Measurements from ENCODE around the gene KRTAP5-4. TPM values are rescaled to one million over a fixed set of nuclear protein-coding genes. Genes with fewer than 3 reads are reported as not detected.
"Not testable (repeated sequence)": the region's sequence is repeated elsewhere in the genome, so short reads cannot be mapped to it uniquely, and the experiment has no call there.

Gene KRTAP5-4, protein sequence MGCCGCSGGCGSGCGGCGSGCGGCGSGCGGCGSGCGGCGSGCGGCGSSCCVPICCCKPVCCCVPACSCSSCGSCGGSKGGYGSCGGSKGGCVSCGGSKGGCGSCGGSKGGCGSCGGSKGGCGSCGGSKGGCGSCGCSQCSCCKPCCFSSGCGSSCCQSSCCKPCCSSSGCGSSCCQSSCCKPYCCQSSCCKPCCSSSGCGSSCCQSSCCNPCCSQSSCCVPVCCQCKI
- not detected for total RNA-seq

DNA sequence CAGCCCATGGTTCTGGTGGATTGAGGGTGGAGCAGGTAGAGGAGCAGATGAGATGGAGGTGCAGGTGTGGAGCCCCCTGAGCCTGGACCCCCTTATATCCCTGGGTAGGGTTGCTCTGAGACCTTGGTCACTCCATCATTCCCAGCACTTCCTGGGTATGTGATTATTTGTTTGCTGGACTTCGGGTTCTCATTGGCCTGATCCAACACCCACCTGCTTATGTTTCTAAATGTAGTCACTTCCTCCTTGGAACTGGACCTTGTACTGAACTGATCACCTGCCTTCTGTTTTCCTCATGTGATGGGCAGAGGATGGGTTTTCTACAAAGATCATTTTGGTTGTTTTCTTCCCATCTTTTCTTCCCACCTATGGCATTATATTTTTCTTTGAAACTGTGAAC is at the start of gene KRTAP5-4:
Gene KRTAP5-4, minus strand, starts transcription at position 53 of the 400 bp plus-strand sequence. Its CDS starts 45 bp downstream, at position 8.
- DNase-seq (ENCODE audit: low spot score) (no peak), ATAC-seq (no peak)

DNA sequence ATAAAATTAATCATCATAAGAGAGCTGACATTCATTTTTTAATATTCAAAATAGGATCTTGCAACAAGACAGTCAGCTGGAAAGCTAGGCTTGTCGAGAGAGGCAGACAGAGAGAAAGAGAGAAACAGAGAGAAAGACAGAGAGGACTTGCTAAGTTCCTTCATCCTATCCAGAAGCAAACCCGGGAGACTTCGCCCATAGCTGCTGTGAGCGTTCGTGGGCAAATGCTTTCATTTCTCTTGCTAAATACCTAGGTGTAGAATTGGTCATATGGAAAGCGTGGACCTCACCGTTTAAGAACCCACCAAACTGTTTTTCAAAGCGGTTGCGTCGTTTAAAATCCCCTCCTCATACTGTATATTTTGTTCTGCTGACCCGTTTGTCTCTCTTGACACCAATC is 49.7 kb upstream of the KRTAP5-4 start:
- no peak for DNase-seq (ENCODE audit: low spot score)
- no peak for ATAC-seq

DNA sequence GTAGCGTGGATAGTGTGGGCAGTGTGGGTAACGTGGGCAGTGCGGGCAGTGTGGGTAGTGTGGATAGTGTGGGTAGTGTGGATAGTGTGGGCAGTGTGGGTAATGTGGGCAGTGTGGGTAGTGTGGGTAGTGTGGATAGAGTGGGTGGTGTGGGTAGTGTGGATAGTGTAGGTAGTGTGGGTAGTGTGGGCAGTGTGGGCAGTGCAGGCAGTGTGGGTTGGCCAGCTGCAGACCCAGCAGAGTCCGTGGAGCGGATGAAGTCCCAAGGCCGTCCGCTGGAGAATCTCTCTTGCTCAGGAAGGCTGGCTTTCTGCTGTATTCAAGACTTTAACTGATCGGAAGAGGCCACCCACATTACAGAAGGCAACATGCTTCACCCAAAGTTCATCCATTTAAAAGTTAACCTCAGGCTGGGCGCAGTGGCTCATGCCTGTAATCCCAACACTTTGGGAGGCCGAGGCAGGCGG is 49.0 kb upstream of the KRTAP5-4 start:
- peak; percentile 3 for ATAC-seq
- no peak for DNase-seq (ENCODE audit: low spot score)

DNA sequence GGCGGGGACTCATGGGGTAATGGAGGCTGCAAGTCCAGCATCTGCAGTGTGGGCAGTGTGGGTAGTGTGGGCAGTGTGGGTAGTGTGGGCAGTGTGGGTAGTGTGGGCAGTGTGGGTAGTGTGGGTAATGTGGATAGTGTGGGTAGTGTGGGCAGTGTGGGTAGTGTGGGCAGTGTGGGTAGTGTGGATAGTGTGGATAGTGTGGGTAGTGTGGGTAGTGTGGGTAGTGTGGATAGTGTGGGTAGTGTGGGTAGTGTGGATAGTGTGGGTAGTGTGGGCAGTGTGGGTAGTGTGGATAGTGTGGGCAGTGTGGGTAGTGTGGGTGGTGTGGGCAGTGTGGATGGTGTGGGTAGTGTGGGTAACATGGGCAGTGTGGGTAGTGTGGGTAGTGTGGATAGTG is 48.5 kb upstream of the KRTAP5-4 start:
- not testable (repeated sequence) for ATAC-seq; DNase-seq (ENCODE audit: low spot score)

DNA sequence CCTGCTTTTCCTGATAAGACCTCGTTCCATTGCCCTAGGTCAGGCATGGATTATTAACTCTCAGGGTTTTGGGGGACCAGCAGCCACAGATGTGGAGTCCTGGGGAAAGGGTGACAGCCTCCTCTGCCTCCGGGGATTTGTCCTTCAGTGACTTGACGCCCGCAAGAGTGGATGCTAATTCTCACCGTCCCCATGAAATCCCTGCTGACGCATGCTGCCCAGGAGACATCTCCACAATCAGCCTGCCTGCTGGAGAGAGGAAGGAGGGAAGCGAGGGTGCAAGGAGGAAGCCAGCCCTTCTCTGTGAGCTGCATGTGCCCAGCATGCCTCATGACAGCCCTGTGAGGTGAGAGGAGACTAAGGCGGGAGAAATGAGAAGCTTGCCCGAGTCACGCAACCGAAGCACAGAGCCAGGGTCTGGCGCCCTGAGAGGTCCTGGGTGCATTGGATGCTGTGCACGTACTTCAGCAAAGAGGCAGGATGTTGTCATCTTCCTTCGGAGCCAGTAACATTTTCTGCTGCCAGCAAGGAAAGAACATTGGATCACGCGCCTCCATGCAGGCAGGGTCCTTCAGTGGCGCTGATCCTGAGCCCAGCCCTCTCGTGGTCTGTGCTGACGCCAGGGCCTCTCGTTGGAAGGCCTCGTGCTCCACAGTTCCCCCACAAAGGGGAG is 47.7 kb upstream of the KRTAP5-4 start:
- DNase-seq (ENCODE audit: low spot score) (no peak), ATAC-seq (no peak)

DNA sequence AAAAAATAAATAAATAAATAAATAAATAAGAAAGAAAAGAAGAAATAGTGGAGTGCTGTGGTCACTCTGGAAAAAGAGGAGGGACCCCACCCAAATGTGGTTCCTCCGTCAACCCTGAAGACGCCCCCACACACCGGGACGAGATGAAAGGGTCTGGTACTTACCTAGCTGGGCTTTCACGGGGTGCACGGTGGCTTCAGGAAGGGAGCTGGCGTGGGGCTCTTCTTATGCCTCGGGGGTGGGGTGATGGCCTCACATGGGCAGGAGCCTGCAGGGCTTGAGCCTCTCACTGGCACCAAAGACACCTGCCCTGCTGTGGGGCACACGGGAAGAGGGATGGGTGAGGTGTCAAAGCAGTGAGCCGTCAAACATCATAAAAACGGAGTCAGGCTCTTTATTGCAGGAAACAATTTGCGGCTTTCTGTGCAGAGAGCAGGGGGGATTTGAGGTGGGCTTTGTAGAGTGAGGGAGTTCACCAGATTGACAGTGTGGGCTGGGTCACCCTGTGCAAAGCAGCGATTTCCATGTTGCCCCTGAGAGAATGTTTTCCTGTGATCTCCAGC is 47.1 kb upstream of the KRTAP5-4 start:
- no peak for ATAC-seq
- DNase-seq (ENCODE audit: low spot score): no peak

DNA sequence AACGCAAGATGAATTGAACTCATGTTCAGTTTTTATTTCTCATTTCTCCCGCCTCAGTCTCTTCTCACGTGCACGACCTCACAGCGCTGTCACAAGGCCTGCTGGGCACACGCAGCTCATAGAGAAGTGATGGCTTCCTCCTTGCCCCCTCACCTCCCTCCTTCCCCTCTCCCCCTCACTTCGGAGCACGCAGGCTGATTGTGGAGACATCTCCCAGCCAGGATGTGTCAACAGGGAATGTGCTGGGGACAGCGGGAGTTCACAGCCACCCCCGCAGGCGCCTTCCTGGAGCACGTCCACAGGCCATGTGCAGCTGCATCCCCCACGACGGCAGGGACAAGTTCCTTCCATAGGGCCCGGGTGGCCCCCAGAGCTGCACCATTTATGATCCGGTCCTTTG is 46.0 kb upstream of the KRTAP5-4 start:
- DNase-seq (ENCODE audit: low spot score): no peak

DNA sequence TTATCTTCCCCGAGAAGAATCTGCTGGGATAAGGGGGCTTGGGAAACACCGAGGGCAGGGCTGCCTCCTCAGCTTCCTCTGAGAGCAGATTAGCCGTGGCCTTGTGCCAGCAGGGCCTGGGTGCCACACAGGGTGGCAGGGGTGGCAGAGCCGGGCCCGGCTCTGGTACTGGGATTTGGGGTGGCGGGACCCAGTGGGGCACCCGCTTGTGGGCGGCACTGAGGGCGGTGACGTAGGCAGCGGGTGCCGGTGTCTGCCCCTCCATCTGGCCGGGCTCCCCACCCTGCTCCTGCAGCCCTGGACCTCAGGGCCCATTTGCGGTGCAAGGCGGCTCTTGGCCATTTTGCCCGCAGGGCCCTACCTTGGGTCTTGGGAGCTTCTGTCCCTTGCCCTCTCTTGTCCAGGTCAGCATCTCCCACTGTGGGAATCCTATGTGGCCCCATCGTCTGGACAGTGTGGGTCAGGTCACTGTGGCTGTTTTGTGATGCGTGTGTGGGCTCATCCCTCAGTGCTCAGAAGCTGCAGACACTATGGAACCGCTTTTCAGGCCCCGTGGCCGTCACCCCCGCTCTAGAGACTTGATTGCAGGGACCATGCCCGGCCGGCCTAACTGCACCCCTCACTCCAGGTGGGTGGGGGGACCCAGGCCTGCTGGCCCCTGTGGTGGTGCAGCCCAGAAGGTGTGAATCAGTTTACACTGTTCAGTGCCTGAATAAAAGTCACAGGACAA is 45.3 kb upstream of the KRTAP5-4 start:
- no peak for DNase-seq (ENCODE audit: low spot score)
- peak; percentile 28 for ATAC-seq

More for the DNA sequence above, 46.0 kb upstream of the KRTAP5-4 start:
- peak; percentile 33 for ATAC-seq

DNA sequence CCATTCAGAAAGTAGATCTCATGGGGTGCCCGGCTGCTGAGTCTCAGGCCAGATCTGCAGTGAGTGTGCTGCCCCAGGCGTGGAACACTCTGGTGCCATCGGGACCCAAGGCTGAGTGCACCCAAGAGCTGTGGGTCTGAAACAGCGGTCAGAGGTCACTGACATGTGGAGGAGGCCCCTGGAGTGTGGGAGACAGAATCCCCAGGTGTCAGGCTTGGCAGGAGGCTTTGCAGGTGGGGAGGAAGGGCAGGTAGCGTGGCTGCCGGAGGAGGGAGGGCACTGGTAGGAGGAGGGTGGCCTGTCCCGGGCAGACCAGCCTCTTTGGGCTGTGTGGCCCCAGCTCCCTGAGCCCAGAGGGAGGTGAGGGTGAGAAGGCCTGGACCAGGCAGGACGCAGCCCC is 43.4 kb upstream of the KRTAP5-4 start:
- ATAC-seq: peak; percentile 45
- DNase-seq (ENCODE audit: low spot score): peak; percentile 84

DNA sequence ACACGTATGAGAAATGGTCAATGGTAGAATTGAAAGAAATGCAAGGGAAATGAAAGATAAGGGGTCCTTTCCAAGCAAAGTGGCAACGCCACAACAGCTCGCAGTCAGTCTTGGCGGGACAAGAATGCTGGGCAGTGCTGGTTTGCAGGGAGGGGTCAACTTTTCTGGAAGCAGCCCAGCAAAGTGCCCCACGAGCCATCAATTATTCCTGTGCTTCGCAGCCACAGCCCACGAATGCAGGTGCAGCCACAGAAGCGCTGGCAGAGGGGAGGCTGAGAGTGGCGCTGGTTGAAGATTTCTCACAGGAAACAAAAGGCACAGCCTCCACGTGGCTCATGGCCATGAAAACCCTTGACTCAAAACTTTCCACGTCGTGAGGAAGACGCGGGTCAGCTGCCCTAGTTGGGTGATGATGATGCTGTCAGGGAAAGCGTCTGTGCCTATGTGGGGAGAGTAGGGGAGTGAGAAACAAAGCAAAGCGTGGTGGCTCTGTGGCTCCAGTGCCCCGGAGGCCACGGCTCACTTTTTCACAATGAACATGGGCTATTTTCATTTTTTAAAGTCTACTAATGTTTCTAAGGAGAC is 40.9 kb upstream of the KRTAP5-4 start:
- not testable (repeated sequence) for DNase-seq (ENCODE audit: low spot score)
- ATAC-seq: peak; percentile 12

DNA sequence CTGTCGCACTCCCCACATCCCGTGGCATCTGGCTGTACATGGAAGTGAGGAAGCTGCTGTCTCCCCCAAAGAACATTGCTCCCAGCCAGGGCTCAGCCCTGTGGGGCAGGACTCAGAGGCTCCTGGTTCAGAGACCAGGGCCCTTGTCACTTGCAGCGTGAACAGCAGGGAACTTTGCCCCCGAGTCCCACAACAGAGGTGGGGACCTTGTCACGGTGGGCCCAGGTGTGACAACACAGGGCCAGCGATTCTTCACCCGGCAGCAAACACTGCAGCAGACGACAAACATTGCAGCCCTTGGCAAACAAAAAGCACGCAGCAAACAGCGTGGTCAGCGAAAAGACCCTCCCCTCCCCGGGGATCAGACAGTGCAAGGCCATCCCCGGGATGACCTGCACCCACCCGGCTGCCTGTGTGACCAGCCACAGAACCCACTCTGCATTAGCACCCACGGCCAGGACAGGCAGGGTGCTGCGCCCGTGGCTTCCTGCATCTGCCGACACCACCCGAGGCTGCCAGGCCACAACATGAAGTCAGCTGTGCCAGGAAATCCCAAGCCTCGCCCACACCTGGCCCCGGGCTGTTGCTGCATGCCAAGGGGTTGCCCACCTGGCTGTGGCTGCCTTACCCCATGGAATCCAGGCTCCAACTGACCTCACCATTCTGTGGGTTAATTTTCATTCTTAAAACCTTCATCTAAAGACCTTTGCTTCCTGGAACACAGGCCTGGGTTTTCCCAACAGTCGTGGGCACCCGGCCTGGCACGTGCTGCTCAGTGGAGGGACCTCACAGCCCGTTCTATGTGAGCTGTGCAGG is 39.7 kb upstream of the KRTAP5-4 start:
- ATAC-seq: peak; percentile 62

DNA sequence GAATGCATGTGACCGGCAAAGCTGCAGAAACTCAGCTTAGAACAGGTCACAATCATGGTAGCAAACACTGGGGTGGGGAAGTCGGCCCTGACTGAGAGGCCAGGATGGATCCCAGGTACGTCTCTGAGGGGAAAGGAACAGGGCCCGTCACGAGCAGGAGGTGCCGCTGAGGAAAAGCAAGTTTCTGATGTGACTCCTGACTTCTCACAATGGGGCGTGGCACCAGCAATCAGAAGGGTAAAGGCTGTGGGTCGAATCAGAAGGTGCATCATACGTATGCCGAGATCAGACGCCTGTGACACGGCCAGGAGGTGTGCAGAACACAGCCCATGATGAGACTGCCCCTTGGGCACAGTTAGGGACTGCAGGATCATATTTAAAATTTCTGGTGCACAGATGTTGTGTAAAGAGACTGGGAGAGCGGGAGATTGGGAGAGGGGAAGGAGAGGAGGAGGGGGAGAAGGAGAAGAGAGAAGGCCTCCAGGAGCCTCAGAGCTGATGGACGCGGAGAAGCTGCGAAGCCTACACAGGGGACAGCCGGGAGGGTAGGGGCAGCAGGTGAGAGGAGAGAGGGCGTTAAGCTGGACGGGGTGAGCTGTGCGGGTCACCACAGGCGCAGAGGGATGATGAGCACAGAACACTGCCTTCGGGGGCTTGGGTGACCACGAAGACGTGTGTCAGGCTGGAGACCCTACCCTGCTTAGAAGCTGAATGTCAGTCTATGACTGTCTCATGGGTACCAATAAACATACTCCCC is 38.4 kb upstream of the KRTAP5-4 start:
- ATAC-seq (no peak), DNase-seq (ENCODE audit: low spot score) (no peak)

More for the DNA sequence above, 39.7 kb upstream of the KRTAP5-4 start:
- peak; percentile 90 for DNase-seq (ENCODE audit: low spot score)

DNA sequence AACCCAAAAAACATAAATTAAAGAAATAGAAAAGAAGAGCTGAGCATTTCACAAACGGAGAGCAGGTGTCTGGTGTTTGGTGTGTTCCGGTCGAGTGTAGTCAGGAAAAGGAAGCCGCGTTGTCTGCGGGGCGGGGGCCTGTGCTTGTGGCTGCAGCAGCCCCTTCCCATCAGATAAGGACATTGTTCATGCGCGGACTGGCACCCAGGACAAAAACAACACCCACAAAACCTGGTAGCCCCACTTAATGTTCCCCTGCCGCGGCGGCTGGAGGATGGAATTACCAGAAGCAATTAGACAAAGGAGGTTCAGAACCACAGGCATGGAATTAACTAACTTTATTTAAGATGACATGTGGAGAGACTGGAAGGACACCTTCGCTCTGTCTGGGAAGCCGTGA is 37.6 kb upstream of the KRTAP5-4 start:
- no peak for DNase-seq (ENCODE audit: low spot score)
- no peak for ATAC-seq

DNA sequence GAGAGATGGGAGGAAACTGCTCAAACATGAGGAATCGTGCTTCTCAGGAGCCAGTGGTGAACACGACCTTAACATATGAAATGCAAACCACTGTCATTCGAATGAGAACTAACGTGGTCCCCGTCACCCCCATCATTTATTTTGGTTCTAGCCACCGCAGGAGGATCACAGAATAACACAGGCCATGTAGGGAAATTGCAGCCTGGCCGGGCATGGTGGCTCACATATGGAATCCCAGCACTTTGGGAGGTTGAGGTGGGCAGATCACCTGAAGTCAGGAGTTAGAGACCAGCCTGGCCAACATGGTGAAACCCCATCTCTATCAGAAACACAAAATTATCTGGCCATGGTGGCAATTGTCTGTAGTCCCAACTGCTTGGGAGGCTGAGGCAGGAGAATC is 34.7 kb upstream of the KRTAP5-4 start:
- DNase-seq (ENCODE audit: low spot score): no peak
- no peak for ATAC-seq

DNA sequence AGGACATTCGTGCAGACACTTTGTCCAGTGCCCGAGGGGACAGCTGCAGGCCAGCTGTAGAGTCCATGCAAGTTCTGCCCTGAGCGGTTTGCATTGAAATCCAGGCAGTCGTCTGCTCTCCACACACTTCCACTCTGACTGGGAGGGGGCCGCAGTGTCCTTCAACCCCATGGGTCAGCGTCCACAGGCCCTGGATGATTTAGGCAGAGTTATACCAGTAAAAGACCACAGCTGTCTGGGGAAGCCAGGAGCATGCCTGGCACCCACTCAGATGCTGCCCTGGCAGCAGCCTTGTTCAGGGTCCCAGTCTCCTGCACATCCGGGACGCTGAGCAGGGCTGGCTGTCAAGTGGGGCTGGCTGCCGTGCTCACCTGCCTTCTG is 34.1 kb upstream of the KRTAP5-4 start:
- no peak for DNase-seq (ENCODE audit: low spot score)
- no peak for ATAC-seq

DNA sequence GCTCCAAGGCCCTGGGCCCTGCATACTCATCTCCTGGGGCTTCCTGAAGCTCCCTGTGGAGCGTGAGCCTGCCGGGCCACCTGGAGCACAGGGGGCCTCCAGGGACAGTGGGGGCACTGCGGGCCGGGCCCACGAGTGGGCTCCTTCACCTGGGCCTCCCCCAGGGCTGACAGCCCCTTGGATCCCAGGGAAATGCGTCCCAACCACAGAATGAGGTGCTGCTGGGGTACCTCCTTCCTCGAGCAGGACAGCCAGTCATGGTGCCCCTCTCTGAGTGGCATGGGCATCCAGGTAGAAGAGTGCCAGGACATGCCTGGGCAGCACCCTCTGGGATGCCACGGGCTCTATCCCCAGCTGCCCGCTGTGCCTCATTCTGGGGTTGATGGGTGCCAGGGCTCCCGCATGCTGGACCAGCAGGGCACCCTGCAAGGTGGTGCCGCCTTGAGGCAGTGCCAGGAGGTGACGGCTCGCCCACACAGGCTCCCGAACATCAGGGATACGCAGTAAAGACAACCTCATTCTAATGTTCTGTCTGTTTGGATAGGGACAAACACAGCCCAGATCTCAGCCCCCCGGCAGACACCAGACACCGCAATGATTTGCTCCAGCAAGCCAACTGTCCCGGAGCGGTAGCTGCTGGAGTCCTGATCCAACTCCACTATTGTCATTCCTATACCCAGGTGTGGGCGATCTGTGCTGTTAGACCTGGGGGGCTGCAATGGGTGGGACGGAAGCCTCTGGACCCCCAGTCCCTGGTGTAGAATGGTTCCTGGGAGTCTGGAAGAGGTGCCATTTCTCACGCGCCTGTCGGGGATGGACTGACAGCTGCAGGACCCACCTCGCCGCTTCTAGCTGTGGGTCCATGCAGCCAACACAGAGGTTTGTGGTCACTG is 33.5 kb upstream of the KRTAP5-4 start:
- ATAC-seq: peak; percentile 4
- no peak for DNase-seq (ENCODE audit: low spot score)

DNA sequence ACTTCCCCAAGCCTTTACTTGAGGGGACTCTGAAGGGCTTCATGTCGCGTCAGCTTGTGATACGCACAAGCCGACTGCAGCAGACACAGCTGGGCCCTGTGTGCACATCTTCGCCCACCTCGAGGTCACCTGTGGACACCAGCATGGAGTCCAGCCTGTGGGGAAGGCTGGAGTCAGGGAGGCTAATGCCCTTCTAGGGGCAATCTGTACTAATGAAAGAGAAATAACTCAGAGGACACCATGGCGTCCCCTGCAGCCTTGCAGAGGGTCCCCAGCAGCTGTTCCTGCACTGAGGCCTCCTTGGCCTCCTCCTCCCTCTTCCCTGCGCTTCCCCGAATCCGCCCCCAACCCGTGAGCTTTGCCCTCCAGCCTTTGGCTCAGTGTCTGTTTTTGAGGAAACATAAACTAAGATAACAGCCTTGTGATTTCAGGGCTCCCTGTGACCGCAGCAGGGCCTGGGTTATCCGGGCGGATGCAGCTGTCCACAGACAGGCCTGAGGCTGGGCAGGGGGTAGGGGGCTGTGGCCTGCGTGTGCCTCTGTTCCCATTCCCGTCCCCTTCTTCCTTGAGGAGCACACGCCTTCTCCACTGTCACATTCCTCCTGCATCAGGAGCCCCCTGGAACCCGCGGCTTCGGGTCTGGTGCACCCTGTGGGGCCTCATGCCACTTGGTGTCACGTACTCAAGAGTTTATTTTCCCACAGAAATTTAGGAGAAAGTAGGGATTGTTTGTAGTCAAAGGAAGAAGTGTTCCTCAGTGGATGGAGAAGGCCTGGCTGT is 32.6 kb upstream of the KRTAP5-4 start:
- peak; percentile 71 for ATAC-seq
- DNase-seq (ENCODE audit: low spot score): peak; percentile 82
